ENCODE measurements around the gene INKA1.
"Not testable (repeated sequence)": the region's sequence is repeated elsewhere in the genome, so short reads cannot be mapped to it uniquely, and the experiment has no call there.

INKA1 gene

DNA sequence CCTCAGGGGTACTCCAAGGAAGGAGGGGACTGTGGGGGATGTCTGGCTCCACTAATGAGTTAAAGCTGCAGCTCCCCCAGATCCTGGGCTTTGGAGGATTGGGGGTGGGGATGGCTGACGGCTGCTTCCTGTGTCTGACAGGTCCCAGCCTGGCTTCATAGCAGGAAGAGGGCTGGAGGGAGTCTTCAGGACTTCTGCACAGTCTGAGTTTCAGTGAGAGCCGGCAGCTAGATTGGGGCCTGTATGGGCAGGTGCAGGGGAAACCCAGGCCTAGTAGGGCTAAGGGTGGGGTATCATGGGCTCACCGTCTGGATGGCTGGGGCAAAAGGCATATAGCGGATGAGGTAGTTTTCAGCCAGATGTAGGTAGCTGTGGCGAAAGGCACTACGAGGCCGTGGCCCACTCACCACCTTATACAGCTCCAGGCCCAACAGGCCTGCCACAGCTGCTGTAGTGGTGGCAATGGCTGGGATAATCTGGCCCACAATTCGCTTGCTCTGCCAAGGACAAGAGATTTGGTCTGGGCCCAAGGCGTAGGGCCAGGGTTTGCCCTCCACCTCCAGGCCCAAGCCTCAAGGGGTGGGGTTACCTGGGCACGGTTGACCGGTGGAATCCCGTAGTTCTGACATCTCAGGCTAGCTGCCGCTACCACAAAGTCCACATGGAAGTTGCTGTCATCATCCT lies 4.5 kb downstream of the INKA1 start:
- DNase-seq (ENCODE audit: low read depth) = no peak

DNA sequence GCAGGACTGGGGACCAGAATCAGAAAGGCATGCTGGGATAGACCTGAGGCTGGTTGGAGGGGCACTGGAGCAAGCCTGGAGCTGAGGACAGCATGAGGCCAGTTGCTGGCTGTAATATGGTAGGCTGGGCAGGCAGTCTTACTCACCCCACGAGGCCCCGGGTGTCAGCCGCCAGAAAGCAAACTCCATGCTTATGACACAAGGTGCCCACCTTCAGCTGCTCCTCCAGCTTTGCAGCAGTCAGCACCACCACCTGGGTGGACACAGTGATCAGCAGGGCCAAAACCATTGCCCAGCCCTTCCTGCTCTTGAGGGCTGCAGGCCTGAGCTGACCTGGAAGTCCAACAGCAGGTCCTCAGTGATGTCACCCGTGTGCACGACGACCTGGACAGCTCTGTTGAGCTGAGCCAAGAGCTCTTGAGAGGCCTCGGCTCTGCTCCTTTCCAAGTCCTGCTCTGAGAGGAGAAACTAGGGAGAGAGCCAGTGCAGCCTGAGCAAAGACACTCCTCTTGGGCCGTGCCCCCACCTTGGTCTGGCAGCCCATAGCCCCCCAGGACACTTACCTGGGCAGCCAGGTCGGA lies 9.9 kb downstream of the INKA1 start:
- no peak for DNase-seq (ENCODE audit: low read depth)

DNA sequence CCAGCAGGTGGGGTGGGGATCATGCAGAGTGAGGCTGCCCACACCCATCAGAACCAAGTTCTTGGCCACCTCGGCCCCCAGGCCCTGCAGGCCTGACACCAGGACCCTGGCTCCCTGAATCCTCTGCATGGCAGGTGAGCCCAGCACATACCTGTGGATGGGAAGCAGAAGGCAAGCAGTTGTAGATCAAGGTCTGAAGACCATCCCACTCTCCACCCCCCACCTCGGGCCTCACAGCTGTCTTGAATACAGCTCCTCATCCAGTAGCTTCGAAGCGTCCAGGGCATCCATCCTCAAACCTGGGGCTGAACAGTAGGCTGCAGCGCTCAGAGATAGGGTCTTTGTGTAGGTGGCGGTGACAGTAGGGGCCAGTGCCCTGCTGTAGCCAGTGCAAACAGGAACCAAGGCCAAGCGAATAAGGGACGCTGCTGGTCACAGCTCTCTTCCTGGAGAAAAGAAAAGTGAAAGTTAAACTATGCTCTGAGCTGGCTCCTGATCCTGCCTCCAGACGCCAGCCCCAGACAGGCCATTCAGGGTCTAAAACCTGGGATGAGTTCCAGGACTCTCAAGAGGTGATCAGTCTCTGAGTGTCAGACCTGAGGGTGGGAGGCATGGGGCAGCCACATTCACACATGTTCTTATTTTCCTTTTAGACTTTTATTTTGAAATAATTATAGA lies 10.6 kb downstream of the INKA1 start, which contains the start of gene UBA7:
UBA7 (minus strand) TSS at position 457 of the 678 bp plus-strand sequence; CDS start at position 291, 166 bp downstream.
- peak; percentile 62 for DNase-seq (ENCODE audit: low read depth)

DNA sequence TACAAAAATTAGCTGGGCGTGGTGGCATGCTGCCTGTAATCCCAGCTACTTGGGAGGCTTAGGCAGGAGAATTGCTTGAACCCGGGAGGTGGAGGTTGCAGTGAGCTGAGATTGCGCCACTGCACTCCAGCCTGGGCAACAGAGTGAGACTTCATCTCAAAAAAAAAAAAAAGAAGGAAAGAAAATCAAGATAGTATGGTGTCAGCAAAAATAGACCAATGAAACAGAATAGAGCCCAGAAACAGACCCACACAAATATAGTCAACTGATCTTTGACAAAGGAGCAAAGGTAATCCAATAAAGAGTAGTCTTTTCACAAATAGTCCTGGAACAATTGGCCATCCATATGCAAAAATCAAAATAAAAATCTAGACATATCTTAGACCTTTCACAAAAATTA lies 20.1 kb downstream of the INKA1 start:
- not testable (repeated sequence) for DNase-seq (ENCODE audit: low read depth)

DNA sequence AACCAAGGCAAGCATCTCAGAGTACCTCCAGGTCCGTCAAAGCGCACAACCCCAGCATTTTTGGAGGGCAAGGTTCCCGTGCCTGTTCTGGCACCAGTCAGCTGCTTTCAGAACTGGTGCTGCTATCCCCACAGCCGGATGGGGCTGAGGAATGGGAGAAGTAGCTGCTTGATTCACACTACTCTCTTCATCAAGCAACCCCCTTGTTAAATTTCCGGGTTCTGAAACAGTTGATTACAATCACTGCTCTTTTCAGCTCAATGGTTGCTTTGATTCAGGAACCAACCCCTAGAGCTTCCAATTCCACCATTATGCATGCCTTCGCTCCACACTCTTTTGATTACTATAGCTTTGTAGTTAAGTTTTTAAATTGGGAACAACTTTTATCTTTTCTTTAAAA lies 23.0 kb downstream of the INKA1 start:
- DNase-seq (ENCODE audit: low read depth) = no peak

DNA sequence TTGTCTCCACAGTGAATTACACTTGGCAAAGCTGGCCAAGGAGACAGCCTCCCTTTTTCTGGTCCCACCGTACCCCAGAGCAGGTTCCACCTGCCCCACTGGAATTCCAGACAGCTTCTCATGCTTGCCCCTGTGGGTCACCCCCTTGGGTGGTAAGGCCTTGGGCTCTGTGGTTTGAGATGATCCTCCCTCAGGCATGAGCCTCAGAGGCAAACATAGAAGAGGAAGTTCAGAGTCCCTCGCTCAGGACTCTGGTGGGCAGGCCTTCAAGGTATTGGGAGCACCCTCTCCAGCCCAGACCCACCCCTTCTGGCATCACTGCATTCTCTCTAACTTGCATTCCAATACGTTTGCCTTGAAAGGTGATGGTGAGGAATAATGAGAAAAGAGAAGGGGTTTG lies 28.3 kb downstream of the INKA1 start:
- no peak for DNase-seq (ENCODE audit: low read depth)

DNA sequence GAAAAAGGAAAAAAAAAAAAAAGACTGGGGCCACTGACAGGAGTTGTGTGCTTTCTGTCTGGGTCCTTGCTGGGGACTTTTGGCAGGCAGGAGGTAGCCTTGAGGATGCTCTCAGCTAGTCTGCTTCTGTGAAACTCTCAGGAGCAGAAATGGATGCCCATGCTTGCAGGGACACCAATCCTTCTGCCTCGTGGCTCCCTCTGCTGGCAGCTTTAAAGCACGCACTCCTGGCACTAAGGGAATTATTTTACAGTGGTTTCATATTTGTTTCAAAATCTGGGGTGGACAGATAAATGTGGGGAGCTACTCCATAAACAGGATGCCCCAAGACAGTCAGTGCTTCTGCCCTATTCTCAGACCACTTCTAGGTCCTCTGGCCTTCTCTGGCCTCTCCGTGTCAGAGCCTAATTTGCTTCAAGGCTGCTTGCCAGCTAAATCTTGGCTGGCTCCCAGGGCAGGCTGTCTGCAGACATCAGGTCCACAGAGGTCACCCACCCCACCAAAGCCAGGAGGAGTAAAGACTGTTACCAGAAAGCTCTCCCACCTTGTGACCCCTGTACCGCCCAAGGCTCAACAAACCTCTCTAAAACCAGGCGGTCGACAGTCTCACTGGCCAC lies 36.2 kb downstream of the INKA1 start:
- DNase-seq (ENCODE audit: low read depth) = peak; percentile 59

DNA sequence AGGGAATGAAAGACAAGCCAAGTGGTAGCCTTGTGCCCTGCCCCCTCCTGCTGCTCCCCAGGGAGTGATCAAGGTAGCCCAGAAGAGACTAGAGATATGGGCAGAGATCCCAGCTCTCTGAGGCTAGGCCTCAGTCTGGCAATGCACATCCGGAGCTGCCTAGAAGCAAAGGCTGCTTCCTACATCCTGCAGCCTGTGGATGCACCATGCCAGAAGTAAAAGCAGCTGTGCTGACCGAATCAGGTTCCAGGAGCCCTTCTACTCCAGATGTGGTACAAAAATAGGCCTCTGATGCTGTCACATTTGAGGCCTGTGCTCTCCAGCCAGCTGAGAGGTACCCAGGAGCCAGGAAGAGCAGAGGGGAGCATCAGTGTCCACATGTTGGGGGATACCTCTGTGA lies 37.3 kb downstream of the INKA1 start:
- DNase-seq (ENCODE audit: low read depth) = no peak

DNA sequence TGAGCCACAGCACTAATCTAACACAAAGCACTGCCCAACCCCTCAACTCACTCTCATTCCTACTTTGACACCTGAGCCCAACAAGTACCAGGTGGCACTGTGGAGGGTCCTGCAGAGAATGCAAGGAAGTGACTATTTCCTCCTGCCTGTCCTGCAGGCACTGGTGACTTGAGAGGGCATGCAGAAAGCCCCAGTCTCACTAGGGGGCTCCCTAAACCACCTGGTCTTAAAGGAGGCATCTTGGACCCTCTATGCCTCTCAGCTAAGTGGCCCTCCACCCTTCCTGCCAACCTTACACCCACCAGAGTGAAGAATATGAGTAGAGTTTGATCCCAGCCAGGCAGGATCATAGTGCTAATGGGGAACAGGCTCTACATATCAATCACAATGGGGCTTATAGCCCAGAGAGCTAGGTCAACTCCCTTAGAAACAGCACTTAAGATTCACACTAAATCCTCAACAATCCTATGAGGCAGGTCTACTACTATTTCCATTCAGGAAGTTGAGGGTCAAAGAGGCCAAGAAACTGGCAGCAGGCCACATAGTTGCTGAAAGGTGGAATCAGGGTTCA lies 38.1 kb downstream of the INKA1 start:
- no peak for DNase-seq (ENCODE audit: low read depth)

DNA sequence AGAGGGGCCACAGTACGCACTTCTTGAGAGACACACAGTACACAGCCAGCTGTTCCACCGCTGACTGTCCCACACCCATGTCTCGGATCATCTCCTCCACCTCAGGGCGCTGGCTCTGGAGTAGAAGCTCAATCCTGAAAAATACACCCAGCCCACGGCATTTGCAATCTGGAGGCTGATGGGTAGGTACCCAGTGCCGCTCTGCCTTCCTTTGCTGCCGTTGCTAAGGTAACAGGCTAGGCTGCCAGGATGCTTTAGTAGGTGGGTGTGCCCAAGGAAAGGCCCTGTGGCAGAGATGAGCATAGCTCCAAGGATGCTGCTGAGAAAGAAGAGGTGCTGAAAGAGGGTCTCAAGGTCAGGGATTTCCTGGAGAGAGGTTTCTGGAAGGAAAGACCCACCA lies 38.7 kb downstream of the INKA1 start:
- no peak for DNase-seq (ENCODE audit: low read depth)

DNA sequence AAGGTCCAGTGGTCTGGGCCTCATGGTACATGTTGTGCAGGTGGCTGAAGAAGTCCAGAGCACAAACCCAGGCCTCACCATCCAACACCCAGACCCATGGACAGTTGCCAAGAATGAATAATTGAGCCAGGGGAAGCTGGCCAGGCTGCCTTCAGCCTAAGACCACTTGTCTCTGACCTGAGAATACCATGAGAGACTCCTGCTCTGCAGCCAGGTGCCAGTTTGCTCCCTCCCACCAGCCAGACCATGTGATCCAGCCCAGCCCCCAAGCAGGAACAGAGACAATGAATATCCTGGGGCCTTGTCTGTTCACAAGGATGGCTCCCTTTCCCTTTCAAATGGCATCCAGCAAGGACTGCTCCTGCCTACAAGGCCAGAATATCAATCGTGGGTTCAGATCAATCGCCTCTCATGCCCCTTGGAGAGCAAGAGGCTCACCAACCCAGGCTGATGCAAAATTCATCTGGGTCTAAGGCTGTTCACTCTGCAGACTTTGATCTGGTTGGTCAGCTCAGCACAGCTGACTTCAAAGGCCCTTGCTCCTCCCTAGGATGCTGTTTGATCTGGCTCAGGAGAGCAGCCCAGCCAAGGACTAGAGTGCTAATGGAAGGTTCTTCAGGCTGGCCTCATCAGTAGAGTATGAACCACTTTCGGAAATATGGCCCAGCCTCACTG lies 39.9 kb downstream of the INKA1 start:
- DNase-seq (ENCODE audit: low read depth) = no peak

DNA sequence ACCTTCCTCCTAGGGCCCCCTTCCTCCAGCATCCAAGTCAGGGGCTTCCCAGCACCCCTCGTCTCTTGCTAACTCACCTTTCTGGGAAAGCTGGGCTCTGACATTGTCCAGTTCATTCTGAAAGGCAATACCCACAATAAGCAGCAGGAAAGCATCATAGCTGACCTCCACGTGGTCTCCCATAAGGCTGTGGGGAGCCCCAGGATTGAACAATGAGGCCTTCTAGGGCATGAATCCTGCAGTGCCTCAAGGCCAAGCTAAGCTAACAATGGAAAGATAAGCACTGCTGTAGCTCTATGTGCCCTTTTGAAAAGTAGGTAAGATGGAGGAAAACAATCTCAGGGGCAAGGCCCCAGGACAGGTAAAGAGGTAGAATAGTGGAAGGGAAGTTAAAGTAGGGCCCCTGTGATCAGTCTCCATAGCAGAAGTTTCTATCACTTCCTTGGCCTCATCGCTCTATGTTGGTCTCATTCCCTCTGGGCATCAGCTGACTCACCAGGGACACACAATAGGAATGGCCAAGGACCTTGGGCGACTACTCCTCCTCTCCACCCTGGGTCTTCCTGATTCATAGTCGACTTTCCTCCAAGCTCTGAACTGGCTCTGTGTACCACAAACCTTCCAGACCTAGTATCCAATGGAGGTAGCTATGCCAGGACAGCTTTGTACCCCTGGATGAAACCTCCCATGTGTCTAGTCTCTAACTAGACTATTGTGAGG lies 41.6 kb downstream of the INKA1 start:
- DNase-seq (ENCODE audit: low read depth) = no peak

DNA sequence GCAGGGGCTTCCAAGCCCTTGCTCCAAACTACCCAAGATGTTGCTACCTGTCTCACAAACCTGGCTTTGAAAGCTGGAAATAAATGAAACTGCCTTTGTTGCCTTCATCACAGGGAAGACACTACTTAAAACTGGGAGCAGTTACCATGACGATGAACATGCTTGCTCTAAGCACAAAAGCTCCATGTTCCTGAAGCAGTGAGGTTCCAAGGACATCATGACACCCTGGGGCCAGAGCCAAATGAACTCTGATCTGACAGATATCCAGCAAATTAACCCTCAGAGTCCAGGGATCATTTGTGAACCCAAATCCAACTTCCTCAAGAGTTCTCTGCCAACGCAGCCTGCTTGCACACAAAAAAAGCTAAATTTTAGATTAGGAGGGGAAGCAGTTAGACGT lies 42.6 kb downstream of the INKA1 start:
- DNase-seq (ENCODE audit: low read depth) = no peak
